NB4 (cell line): ENCODE results near the gene FBXW10.
"Not testable (repeated sequence)": the region's sequence is repeated elsewhere in the genome, so short reads cannot be mapped to it uniquely, and the experiment has no call there.

Experiments
- CTCF ChIP-seq: IDR thresholded peaks from one replicate; pipeline ENCODE4 v1.5.1; 2012; ENCODE audit warnings: low read depth, low read length
- MYC ChIP-seq: IDR thresholded peaks from 2 replicates; pipeline ENCODE4 v1.6.1; 2011; ENCODE audit warnings: low read depth, low read length
- POLR2A ChIP-seq: IDR thresholded peaks from 2 replicates; pipeline ENCODE4 v1.6.1; 2011; ENCODE audit warnings: mild to moderate bottlenecking; ENCODE audit not compliant: insufficient read length; ENCODE audit errors: extremely low read depth

GRCh38 chr17:18781805-18782204 lies 38.0 kb downstream of the FBXW10 start:
- TF ChIP-seq CTCF, POLR2A, MYC: not testable (repeated sequence)
